ENCODE results near the gene FOSB.

The FOSB gene

GRCh38 chr19:45485305-45486077 lies 17.7 kb downstream of the FOSB start:
- peak; percentile 94 for DNase-seq

DNA sequence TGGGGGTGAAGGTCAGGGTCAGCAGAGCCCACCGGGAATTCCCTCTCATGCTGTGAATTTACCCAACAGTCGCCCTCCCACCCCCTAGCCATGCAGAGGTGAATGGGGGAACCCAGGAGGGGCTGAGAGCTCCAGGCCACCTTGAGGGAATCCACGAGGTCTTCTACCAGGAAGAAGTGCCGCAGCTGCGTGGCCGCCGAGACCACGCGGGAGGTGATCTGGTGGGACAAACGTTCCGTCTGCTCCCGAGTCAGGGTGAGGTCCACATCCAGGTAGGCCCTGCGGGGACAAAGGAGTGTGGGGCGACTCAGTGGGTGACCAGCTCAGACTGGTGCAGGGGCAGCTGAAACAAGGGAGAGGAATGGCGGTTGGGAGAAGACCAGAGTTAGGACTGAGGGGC lies 20.9 kb downstream of the FOSB start:
- DNase-seq = no peak

- no peak for DNase-seq
These were observed 21.5 kb downstream of the FOSB start for GRCh38 chr19:45489216-45489855.

DNA sequence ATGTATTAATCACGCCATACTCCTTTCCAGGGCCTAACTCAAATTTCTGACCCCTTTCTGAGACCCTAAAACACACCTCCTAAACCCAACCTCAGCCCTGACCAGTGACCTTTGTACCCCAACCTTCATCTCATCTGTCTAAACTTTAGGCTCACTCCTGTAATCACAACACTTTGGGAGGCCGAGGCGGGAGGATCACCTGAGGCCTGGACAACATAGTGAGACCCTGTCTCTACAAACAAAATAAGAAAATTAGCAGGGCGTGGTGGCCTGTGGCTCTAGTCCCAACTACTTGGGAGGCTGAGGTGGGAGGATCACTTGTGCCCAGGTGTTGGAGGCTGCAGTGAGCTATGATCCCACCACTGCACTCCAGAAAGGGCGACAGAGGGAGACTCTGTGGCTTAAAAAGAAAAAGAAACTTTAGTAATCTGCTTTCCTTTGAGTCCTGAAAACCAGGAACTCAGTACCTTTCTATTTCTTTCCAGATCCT lies 24.4 kb downstream of the FOSB start:
- DNase-seq = no peak

DNA sequence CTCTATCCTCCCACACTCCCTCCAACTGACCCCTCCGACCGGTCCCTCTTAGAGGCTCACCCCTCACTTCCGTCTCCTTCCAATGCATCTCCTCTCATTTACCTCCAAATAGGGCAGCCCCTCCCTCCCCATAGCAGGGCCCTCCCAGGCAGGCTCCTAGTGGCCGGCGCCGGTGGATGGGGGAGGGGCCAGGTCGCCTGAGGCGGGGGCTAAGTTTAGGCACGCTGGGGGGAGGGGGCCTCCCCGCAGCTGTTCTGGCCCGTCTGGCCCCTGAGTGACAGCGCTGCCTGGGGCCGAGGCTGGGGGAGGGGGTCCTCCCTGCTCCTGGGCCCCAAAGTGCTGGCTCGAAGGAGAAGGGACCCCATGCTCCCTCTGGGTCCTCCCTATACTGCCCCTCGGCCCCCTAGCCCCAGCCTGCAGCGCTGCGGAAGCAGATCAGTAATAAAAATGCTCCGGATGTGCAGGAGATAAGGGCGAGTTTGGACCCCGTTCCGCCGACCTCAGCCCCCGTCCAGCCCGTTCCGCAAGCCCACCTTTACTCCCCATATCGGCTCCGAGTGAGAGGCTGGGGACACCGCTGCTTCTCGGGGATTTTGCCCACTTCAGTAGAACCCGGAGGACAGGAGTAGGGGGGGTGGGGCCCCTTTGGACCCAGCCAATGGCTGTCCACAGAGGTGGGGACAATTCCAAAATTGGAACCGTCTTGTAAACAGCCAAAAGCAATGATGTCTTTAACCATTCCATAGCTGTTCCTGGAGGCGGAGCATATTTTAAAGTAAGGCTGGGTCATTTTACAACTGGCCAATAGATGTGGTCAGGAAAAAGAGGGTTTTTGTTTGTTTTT lies 25.1 kb downstream of the FOSB start:
- peak; percentile 61 for DNase-seq

GRCh38 chr19:45494261-45494916 lies 26.6 kb downstream of the FOSB start:
- no peak for DNase-seq

DNA sequence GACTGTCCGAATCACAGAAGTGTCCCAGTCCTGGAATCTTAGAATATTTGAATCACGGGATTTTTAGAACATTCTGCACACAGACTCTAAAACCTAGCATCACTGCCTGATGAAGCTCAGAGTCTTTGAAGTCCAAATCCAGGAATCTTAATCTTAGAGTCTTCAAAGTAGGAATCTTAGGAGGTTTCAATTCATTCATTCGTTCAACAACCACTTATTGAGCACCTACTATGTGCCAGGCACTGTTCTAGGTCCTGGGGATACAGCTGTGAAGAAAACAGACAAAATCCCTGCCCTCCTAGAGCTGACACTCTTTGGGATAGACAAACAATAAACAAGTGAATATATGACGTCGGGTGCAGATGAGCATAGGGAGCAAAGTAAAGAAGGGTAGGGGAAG lies 27.4 kb downstream of the FOSB start:
- DNase-seq = no peak

- DNase-seq = no peak
These were observed 28.7 kb downstream of the FOSB start for GRCh38 chr19:45496349-45496953.

DNA sequence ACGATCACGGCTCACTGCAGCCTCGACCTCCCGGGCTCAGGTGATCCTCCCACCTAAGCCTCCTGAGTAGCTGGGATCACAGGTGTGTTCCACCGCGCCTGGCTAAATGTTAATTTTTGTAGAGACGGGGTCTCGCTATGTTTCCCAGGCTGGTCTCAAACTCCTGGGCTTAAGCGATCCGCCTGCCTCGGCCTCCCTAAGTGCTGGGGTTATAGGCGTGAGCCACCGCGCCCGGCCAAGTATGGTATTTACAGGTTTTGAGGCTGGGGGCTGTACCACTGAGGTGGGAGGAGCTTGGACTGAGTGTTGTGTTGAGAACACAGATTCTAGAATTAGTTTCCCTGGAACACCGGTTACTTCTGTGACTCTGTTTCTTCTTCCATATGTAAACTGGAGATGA lies 30.0 kb downstream of the FOSB start:
- no peak for DNase-seq

DNA sequence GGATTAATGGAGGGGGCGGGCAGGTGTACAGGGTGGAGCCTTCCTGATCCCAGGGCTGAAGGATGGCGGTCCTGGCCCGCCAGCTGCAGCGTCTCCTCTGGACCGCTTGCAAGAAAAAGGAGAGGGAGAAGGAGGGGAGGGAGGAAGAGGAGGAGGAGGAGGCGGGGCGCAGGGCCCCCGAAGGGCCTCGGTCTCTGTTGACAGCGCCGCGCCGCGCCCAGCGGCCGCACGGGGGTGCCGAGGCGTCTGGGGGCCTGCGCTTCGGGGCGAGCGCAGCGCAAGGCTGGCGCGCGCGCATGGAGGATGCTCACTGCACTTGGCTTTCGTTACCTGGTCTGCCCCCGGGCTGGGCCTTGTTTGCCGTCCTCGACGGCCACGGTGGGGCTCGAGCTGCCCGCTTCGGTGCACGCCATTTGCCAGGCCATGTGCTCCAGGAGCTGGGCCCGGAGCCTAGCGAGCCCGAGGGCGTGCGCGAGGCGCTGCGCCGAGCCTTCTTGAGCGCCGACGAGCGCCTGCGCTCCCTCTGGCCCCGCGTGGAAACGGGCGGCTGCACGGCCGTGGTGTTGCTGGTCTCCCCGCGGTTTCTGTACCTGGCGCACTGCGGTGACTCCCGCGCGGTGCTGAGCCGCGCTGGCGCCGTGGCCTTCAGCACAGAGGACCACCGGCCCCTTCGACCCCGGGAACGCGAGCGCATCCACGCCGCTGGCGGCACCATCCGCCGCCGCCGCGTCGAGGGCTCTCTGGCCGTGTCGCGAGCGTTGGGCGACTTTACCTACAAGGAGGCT lies 30.8 kb downstream of the FOSB start, which contains the start of gene PPM1N:
PPM1N (plus strand) TSS at position 33 of the 785 bp plus-strand sequence; CDS start at position 63, 30 bp downstream.
- DNase-seq = no peak

DNA sequence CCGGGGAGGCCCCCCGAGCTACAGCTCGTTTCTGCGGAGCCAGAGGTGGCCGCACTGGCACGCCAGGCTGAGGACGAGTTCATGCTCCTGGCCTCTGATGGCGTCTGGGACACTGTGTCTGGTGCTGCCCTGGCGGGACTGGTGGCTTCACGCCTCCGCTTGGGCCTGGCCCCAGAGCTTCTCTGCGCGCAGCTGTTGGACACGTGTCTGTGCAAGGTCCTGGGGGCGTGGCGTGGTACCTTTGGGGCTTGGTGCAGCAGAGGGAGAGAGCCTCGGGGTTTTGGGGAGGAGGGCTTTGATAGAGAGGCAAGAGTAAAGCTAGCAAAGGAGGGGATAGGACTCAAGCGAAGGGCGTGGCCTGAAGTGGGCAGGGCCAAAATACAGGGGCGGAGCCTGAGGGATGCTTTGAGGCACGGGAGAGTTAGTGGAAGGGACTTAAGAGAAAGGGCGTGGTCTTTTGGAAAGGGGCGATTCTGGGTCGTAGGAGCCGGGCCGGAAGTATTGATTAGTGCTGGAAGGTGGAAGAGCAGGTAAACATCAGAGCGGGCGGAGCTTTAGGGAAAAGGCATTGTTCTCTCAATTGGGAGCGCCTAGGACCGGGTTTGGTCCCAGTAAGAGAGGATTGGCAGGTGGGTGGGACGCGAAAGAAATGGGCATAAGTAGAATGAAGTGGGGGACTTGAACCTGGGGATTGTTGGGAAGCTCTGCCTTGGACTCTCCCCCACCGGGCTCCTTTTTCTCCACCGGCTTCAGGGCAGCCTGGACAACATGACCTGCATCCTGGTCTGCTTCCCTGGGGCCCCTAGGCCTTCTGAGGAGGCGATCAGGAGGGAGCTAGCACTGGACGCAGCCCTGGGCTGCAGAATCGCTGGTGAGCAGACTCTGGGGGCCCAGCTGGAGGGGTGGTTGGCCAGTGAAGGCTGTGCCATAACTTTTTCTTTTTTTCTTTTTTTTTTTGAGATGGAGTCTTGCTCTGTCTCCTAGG lies 31.7 kb downstream of the FOSB start:
- DNase-seq = peak; percentile 49

DNA sequence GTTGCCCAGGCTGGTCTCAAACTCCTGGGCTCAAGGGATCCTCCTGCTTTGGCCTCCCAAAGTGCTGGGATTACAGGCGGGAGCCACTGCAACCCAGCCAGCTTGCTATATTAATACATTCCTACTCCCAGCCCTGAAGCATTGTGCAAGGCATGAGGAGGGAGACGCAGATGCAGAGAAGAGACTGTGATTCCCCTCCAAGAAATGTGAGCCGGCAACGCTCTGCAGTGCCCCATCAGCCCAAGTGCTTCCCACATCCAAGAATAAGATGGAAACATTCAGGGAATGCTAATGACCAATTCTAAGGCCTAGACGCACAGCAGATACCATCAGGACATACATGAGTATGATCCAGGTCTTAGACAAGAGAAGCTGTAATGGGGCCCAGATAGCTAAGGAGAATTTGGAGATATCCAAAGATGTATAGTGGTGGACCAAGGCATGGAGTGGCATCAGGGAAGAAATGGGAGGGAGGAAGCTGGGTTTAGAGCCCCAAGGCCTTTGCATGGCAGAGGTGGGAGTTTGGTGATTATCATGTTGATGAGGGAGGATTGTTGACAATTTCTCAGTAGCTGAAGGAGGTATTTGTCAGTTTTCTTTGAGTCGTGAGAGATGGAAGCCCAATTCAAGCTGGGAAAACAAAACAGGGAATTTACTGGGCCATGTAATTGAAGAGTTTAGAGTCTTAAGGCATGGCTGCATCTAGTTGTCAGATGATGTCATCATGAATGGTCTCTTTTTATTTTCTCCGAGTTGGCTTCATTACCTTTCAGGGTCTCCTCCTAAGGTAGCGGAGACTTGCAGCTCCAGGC lies 33.3 kb downstream of the FOSB start:
- DNase-seq = no peak

DNA sequence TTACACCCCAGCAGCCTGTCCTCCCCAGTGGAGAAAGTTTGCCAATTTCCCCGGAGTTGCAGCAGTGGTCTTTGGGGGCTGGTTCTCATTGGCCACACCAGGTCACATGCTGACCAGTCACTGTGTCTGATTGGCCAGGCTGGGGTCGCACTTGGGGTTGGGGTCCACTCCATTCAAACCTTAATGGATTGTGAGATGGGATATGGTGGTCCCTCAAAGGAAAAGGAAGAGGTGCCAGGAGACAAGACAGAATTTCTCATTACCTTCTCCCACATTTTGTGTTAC lies 33.9 kb downstream of the FOSB start:
- no peak for DNase-seq

- no peak for DNase-seq
These were observed 34.3 kb downstream of the FOSB start for GRCh38 chr19:45502111-45502510.

DNA sequence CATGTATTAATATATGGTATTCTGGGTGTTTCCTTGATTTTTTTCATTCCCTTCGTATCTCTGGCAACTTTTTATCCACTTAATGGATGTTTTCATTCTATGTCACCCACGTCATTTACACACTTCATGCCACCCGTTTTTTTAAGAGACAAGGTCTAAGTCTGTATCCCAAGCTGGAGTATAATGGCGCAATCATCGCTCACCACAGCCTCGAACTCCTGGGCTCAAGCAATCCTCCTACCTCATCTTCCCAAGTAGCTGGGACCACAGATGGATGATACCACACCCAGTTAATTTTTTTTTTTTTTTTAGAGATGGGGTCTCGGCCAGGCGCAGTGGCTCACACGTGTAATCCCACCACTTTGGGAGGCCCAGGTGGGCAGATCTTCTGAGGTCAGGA lies 36.1 kb downstream of the FOSB start:
- no peak for DNase-seq

DNA sequence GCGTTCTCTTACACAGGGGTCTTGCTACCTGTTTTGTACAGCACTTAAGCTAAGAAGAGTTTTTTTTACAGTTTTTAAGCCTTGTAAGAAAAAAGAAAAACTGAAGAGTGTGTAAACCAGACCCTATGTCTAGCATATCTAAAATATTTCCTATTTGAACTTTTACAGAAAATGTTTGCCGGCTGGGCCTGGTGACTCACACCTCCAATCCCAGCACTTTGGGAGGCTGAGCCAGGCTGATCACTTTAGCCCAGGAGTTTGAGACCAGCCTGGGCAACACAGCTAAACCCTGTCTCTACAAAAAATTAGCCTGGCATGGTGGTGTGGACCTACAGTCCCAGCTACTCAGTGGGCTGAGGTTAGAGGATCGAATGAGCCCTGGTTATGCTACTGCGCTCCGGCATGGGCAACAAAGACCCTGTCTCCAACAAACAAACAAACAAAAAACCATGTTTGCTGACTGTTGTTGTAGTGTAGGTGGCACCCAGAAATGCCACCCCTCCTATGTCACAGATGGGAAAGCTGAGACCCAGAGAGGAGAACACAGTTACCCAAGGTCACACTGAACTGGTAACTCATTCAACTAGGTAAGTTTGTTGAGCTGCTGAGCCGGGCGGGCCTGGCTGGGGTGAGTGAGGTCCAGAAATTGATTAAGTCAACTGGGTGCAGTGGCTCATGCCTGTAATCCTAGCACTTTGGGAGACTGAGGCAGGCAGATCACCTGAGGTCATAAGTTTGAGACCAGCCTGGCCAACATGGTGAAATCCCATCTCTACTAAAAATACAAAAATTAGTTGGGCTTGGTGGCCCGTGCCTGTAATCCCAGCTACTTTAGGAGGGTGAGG lies 37.6 kb downstream of the FOSB start:
- peak; percentile 64 for DNase-seq

GRCh38 chr19:45505996-45506245 lies 38.1 kb downstream of the FOSB start:
- DNase-seq = no peak

DNA sequence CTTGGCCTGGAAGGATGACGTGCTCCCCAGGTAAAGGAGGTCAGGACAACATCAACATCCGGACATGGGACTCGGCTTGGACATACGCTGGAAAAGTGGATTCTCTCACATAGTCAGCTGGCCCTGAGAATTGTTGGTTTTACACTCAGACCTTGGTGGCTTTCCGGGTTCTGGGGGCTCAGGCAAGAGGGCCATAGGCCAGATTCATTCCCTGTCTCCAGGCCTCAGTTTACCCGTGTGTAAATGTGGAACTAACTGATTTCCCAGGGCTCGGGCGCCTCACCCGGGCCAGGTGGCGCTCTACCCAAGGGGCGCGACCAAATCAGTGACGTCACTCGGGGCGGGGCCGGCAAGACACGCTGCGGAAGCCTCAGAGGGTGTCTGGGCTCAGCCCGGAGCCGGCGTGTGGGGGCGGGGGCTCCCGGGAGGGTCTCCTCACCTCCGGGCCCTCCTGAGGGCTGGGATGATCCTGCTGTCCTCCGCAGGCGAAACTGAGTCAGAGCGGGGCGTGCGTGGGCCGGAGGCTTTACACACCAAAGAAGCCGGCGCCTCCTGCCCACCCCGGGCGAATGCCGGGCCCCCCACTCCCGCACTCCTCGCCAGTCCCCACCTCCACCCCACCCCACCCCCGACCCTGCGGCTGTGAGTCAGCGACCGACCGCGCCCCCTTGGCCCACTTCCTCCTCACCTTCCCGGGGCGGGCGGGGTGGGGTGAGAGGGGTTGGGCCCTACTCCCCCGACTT lies 38.6 kb downstream of the FOSB start:
- peak; percentile 91 for DNase-seq

Data from fibroblast of skin of back (primary cell).